GM12878 (cell line): ENCODE data around the gene PPM1E.

ENCODE experiments used
- CEBPB ChIP-seq, 2 experiments: fragments of 150-350 bp in 1 of 2; IDR thresholded peaks; 2 replicates each; pipeline ENCODE4 v1.6.1; 2012 to 2014; ENCODE audit warnings: low read depth in 2 of 2, low read length in 2 of 2, borderline replicate concordance in 1 of 2, inconsistent platforms in 1 of 2
- ESRRA ChIP-seq: IDR thresholded peaks from 2 replicates; pipeline ENCODE4 v1.6.1; 2012; ENCODE audit warnings: mild to moderate bottlenecking, low read length, improper control_type of control experiment
- EZH2 ChIP-seq: IDR thresholded peaks from 2 replicates; pipeline ENCODE4 v1.6.1; 2012; ENCODE audit warnings: low read depth, mild to moderate bottlenecking, control low read depth, inconsistent platforms, low read length, borderline replicate concordance; ENCODE audit not compliant: control insufficient read depth
- POLR2AphosphoS5 ChIP-seq: IDR thresholded peaks from 2 replicates; pipeline ENCODE4 v1.6.1; 2011; ENCODE audit warnings: mild to moderate bottlenecking, low read length, inconsistent platforms
- TF ChIP-seq, protein P1 (sequence below), 3 experiments: IDR thresholded peaks in 2 of 3; conservative IDR thresholded peaks in 1 of 3; 2 replicates each; pipeline ENCODE4 v1.5.1; 2011; ENCODE audit warnings: low read depth in 3 of 3, low read length in 3 of 3, mild to moderate bottlenecking in 3 of 3, control low read depth in 2 of 3, moderate library complexity in 2 of 3, inconsistent platforms in 1 of 3, mixed read lengths in 1 of 3; ENCODE audit not compliant: control insufficient read depth in 2 of 3, insufficient read depth in 1 of 3; ENCODE audit errors: extremely low read depth in 1 of 3

DNA sequence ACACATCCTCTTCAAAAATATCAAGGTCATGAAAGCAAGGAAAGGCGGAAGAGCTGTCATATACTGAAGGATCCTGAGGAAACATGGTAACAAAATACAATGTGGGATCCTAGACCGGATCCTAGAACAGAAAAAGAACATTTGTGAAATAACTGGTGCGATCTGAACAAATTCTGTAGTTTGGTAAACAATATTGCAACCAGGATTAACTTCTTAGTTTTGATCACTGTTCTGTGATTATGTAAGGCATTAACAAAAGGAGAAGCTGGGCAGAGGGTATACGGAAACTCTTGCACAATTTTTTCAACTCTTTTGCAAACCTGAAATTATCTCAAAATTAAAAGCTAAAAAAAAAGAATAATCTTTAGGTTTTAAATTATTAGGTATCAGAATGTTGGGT, 241.3 kb downstream of the PPM1E start:
- TF ChIP-seq CEBPB (IDR thresholded peaks at IDR 0.05; ENCODE audit: borderline replicate concordance in 1 of 2, low read depth in 2 of 2, low read length in 2 of 2) (no peak), POLR2AphosphoS5 (no peak), EZH2 (no peak), ESRRA (no peak)
- TF ChIP-seq, protein P1, sequence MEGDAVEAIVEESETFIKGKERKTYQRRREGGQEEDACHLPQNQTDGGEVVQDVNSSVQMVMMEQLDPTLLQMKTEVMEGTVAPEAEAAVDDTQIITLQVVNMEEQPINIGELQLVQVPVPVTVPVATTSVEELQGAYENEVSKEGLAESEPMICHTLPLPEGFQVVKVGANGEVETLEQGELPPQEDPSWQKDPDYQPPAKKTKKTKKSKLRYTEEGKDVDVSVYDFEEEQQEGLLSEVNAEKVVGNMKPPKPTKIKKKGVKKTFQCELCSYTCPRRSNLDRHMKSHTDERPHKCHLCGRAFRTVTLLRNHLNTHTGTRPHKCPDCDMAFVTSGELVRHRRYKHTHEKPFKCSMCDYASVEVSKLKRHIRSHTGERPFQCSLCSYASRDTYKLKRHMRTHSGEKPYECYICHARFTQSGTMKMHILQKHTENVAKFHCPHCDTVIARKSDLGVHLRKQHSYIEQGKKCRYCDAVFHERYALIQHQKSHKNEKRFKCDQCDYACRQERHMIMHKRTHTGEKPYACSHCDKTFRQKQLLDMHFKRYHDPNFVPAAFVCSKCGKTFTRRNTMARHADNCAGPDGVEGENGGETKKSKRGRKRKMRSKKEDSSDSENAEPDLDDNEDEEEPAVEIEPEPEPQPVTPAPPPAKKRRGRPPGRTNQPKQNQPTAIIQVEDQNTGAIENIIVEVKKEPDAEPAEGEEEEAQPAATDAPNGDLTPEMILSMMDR (IDR thresholded peaks at IDR 0.05 in 2 of 3, conservative IDR thresholded peaks at IDR 0.05 in 1 of 3; ENCODE audit: control insufficient read depth in 2 of 3, extremely low read depth in 1 of 3, insufficient read depth in 1 of 3, low read depth in 3 of 3, low read length in 3 of 3): no peak
